ENCODE results near the gene CPNE4.
"Not testable (repeated sequence)": the region's sequence is repeated elsewhere in the genome, so short reads cannot be mapped to it uniquely, and the experiment has no call there.

Gene CPNE4

DNA sequence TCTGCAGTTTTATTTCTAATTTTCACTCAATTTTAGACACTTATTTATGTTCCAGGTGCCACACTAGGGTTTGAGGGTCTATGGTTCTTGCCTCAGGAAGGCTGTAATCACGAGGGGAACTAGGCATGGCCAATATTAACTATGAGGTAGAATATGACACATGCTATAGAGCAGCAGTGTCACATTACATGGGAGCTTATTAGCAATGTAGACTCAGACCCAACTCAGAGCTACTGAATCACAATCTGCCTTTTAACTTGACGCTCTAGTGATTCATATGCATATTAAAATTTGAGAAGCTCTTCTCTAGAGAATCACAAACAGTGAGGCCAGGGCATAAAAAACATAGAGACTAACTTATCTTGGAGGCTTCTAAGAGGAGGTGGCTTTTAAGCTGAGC lies 499.2 kb downstream of the CPNE4 start:
- DNase-seq (ENCODE audit: low read depth), result peak; percentile 2

DNA sequence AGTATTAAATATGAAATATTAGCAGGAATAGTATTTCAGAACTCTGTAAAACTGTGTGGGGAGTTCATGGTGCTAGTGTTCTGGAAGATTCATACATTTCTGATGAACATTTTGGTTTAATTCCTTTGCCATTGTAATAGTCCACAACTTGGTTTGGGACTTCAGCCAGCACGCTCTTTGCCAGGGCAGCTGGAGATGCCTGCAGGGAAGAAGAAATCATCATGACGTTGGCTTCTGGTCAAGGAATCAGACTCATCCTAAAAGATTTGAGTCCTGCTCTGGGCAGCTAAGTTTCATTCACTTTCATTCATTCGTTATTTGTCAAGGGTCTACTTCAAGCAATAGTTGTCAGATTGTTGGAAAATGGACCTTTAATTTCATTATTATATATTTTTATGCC lies 499.7 kb downstream of the CPNE4 start:
- DNase-seq (ENCODE audit: low read depth), result no peak

DNA sequence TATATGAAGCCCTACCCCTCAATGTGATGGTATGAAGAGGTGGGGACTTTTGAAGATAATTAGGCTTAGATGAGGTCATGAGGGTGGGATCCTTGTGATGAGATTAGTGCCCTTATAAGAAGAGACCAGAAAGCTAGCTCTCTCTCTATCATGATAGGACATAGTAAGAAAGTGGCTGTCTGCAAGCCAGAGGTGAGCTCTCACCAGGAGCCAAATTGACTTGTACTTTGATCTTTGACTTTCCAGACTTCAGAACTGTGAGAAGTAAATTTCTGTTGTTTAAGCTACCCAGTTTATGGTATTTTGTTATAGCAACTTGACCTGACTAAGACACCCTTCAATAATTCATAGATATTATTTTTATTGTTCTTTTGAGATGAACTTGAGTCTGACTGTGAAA lies 502.2 kb downstream of the CPNE4 start:
- DNase-seq (ENCODE audit: low read depth), result no peak

DNA sequence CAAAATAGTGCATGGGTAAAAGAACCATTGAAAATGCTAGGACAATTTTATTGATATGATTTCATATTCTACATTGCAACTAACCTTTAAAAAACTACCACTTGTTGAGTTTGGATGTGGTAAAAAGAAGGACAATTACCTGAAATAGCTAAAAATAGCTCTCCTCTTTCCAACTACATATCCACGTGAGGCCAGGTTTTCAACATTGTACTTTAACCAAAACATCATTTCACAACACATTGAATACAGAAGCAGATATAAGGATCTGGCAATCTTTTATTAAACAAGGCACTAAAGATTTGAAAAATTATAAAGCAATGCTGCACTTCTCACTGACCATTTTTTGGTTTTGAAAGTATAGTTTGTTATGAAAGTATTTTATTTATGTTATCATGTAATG lies 504.0 kb downstream of the CPNE4 start:
- no peak for DNase-seq (ENCODE audit: low read depth)

DNA sequence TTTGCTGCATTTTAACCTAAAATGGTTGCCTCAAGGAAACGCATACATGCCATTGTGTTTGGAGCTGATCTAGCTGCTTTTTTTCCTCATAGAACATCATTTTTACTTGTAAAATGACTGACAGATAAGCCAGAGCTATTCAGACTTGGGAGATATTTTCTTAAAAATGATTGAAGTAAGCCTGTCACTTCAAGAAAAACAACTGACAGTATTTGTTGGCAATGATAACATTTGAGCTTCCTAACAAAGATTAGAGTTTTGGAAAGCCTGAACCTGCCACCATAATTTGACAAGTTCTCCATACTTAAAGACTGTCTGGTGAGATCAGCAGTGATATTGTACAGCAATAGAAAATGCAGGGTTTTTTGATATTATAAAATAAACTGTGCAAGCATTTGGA lies 504.4 kb downstream of the CPNE4 start:
- no peak for DNase-seq (ENCODE audit: low read depth)

DNA sequence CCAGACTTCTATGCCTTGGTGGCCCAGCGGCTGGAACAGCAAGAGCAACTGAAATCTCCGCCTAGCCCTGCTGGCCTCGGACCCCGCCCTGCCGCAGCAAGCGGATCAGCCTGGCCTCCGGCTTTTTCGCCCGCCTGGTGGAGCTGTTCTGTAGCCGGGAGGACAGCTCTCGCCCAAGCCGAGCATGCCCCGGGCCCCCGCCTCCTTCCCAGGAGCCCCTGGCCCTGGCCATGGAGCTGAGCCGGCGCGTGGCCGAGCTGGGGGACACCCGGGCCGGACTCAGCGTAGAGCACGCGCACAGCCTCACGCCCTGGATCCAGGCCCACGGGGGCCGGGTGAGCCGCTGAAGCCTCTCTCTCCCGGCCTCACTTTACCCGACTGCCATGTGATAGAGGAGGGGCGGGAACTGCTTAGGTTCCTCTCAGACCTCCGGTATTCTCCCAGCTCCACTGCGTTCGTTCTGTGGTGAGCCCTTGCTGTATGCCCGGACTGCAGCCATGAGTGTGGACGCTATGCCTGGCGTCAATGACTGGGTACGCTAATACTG lies 507.9 kb downstream of the CPNE4 start:
- DNase-seq (ENCODE audit: low read depth), result no peak

DNA sequence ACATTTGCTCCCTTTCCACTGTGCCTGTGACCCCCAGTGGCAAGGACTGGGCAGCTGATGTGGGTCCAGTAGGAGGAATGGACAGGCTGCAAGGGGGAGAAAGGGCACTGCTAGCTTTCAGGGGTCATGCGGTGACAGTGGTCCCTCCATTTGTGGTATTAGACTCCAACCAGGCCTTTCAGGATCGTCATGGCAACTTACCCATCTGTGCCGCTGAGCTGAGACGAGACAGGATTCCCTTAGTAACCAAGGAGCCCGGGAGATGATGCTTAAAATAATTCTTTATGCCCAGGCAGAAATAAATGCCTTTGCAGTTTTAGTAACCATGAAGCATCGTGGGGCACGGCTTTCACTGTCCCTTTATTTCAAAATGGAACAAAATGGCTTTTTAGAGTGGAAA lies 516.1 kb downstream of the CPNE4 start:
- DNase-seq (ENCODE audit: low read depth), result no peak

DNA sequence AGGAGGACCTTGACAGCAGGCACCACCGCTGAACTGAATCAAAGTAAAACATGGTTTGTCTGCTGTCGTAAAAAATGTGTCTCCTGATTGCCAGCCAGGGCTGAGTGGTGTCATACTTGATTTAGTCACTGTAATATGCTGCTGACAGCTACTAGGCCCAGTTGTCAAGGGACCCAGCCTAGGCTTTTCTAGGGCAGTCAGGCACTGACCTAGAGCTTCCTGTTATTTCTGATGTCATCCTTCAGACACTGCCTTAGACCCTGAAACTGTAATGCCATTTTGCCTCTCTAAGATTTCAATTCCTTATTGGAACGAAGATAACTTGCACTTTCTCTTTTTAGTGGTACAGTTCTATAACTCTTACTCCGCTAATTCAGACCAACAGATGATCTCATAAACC lies 529.4 kb downstream of the CPNE4 start:
- no peak for DNase-seq (ENCODE audit: low read depth)

DNA sequence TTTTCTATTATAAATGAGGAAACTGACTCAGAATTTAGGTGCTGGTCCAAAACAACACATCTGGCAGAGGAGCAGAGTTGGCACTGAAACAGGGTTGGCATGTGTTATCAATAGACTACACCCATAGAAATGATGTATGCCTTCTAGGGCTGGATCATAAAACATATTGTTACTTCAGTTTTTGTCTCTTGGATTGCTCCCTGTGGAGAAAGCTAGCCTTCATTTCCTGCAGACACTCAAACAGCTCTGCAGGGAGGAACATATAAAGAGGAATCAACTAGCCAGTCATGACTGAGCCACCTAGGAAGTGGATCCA lies 531.5 kb downstream of the CPNE4 start:
- DNase-seq (ENCODE audit: low read depth), result no peak

DNA sequence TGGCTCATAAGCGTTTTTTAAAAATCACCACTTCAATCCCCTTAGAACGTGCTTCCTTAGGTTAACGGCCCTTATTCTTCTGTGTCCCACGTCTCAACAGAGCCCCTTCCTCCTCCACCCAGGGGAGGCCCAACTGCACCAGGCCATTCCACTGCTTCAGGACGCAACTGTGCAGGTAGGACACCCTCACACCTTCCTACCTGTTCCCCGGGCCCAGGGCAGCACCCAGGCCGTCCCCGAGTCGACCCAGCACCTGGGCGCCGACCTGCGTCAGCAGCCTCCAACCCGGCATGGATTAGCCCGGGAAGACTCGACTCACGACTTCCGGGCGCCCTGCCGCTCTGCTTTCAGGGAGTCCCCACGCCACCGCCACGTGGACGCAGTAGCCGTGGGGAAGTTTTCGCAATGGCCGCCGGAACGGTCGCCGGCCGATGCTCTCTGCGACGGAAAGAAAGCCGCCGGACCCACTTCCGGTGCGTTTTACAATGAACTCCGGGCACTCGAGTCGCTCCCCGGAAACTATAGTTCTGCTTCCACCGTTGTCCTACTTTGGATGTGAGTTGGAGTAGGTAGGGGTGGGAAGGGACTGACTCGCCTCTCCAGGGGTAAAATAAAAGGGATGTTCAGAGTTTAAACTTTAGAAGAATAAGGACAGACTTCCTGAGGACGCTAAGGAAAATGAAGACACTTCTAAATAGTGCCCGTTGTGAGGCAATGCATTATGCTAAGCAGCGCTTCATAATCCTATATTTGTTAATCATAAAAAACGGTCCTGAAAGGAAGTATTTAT lies 532.1 kb downstream of the CPNE4 start, which contains the start of gene MRPL3:
TSS of gene MRPL3 (minus strand) at position 442 of the 790 bp plus-strand sequence. CDS start at position 292, 150 bp downstream.
- peak; percentile 62 for DNase-seq (ENCODE audit: low read depth)

DNA sequence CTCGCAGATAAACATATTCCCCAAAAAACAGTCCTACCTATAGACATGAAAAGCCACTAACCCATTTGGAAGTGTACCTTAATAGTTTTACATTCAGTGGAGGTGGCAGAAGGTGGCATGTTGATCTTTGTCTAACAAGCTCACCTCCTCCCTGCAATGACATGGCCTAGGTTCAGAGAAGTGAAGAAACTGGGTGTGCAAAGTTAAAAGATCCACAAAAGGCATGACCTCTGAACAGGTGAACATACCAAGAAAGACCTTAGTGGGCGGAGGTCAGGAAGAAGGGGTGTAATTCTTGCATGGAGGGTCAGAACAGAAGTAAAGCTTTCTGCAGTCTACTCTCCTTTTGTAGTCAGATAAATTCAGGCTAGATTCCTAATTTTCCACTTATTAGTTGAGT lies 532.9 kb downstream of the CPNE4 start:
- no peak for DNase-seq (ENCODE audit: low read depth)

DNA sequence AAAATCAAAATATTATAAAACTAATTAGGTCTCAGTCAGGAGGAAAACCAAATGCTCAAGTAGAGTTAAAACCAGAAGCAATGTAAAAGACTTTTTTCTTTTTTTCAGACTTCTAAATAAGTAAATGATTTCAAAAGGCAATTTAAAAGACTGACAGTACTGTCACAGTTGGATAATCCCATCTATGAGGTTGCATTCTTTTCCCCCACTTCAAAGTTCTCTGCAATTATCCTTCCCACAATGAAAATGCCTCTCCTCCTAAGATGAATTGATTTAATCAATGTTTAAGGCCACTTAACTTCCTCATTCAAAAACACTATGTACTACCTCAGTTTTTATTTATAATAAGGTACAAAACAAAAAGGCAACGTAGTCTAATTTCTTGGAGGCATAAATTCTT lies 540.1 kb downstream of the CPNE4 start:
- DNase-seq (ENCODE audit: low read depth), result no peak

DNA sequence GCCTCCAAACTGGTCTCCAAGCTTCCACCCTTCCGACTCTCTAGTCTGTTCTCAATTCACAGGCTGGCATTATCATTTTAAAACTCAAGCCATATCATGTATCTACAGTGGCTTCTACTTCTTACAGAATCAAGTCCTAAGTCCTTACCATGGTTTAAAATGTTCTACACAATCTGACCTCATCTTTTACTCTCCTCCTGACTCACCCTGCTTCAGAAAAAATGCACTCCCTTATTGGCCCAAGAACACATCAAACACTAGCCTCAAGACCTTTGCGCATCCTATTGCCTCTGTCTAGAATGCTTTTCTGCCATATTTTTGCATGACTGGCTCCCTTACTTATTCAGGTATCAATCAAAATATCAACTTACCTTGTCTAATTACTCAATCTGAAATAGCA lies 543.0 kb downstream of the CPNE4 start:
- DNase-seq (ENCODE audit: low read depth), result no peak

DNA sequence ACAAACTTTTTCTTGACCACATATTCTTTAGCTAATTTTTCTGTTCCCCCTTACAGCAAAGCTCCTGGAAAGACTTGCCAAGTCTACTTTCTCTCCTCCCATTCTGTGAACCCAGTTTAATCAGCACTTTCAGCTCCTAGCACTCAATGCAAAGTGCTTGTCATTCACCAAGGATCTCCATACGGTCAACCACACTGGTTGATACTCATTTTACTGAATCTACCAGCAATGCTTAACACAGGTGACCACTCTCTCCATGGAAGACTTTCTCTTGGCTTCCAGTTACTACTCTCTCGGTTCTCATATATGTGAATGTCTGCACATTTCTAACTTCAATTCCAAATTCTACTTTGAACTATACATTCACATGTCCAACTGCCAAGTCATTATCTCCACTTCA lies 543.7 kb downstream of the CPNE4 start:
- no peak for DNase-seq (ENCODE audit: low read depth)

DNA sequence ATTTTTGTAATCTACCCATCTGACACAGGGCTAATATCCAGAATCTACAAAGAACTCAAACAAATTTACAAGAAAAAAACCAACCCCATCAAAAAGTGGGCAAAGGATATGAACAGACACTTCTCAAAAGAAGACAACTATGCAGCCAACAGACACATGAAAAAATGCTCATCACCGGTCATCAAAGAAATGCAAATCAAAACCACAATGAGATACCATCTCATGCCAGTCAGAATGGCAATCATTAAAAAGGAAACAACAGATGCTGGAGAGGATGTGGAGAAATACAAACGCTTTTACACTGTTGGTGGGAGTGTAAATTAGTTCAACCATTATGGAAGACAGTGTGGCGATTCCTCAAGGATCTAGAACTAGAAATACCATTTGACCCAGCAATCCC lies 548.3 kb downstream of the CPNE4 start:
- DNase-seq (ENCODE audit: low read depth), result not testable (repeated sequence)

DNA sequence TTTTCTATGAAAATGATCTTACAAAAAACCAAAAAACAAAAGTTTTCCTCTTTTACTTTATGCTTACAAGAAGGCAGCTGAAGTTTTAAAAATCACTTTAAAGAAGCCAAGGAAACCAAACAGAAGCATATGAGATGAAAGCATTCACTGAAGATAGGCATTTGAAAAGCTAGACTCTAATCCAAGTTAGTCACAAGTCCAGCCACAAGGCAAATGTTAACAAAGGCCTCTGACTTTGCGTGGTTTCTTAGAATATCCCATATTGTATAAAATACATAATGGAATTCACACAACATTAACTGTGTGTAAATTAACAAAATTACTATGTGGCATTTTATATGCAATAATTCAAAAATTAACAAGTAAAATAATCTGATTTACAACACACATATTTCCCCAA lies 549.7 kb downstream of the CPNE4 start:
- DNase-seq (ENCODE audit: low read depth), result no peak

DNA sequence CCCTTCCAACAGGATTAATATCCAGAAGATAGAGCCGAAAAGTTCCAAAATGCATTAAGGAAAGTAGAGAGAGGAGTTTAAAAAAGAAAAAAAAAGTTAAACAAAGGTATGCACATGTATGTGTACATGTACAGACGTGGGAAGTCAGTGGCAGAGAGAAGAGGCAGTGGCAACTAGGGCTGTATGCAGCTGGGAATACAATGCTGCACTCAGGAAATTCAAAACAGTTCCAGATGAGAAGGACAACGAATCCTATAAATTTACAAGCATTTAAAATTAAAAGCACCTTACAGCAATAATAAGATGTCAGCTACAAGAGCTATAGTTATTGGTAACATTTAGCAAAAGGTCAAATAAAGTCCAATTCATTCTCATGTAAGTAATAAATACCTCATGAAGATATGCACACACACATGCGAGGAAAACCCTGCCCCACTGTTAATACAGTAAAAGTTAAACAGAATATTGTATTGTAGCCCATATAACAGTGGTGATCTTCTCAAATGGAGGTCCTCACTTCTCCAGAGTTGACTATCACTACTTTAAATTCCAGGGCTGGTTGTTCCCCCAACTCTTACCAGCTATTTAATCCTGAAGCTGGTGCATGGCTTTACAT lies 550.2 kb downstream of the CPNE4 start:
- DNase-seq (ENCODE audit: low read depth), result no peak

Measured in HS-27A (cell line).